C4-2B (cell line): ENCODE results near the gene EID1.
"Not testable (repeated sequence)": the region's sequence is repeated elsewhere in the genome, so short reads cannot be mapped to it uniquely, and the experiment has no call there.

Experiments
- H3K27ac ChIP-seq: fragments of 450-650 bp; 2 replicates; pipeline ENCODE4 v1.5.1; 2017
- CTCF ChIP-seq: fragments of 450-650 bp; conservative IDR thresholded peaks from 2 replicates; pipeline ENCODE4 v1.5.1; 2017; ENCODE audit warnings: mild to moderate bottlenecking
- ZFX ChIP-seq: fragments of 450-650 bp; IDR thresholded peaks from 2 replicates; pipeline ENCODE4 v1.6.1; 2017

The EID1 gene

GRCh38 chr15:48845123-48845522, 32.8 kb upstream of the EID1 start:
- TF ChIP-seq CTCF: no peak
- no peak for TF ChIP-seq ZFX

GRCh38 chr15:48850648-48851047, 27.3 kb upstream of the EID1 start:
- TF ChIP-seq CTCF (no peak), ZFX (no peak)

More at GRCh38 chr15:48845123-48845522, 32.8 kb upstream of the EID1 start:
- H3K27ac ChIP-seq: no peak overlapping the region

GRCh38 chr15:48851956-48852355, 26.0 kb upstream of the EID1 start:
- TF ChIP-seq CTCF (no peak), ZFX (no peak)
- no peak overlapping the region for H3K27ac ChIP-seq

More at GRCh38 chr15:48850648-48851047, 27.3 kb upstream of the EID1 start:
- H3K27ac ChIP-seq: no peak overlapping the region

GRCh38 chr15:48854434-48854833, 23.5 kb upstream of the EID1 start:
- not testable (repeated sequence) for H3K27ac ChIP-seq

GRCh38 chr15:48855501-48856440, 22.2 kb upstream of the EID1 start:
- H3K27ac ChIP-seq: no peak overlapping the region
- TF ChIP-seq ZFX: no peak
- TF ChIP-seq CTCF: peak; percentile 83

- TF ChIP-seq CTCF: no peak
- no peak for TF ChIP-seq ZFX
- H3K27ac ChIP-seq: no peak overlapping the region
Measured at GRCh38 chr15:48856942-48857341, 21.0 kb upstream of the EID1 start.

- TF ChIP-seq CTCF: no peak
- TF ChIP-seq ZFX: no peak
- H3K27ac ChIP-seq: no peak overlapping the region
Measured at GRCh38 chr15:48858401-48858800, 19.5 kb upstream of the EID1 start.

GRCh38 chr15:48859426-48859825, 18.5 kb upstream of the EID1 start:
- TF ChIP-seq ZFX (no peak), CTCF (no peak)
- H3K27ac ChIP-seq: no peak overlapping the region
